IPS-NIHi11 (cell line): Measurements from ENCODE around the gene STING1.
A peak's percentile ranks its signal among the peaks of the same experiment; 100 is the strongest.

Source experiments
- DNase-seq: peaks from one replicate; pipeline ENCODE4 v3.0.0; 2012; ENCODE audit warnings: mixed read lengths, low spot score

The STING1 gene

GRCh38 chr5:139439013-139439903 is 43.3 kb downstream of the STING1 start, which contains the start of gene DNAJC18:
DNAJC18 (minus strand) TSS chr5:139439525; CDS start chr5:139439445, 80 bp downstream.
- peak; percentile 100 for DNase-seq

DNA sequence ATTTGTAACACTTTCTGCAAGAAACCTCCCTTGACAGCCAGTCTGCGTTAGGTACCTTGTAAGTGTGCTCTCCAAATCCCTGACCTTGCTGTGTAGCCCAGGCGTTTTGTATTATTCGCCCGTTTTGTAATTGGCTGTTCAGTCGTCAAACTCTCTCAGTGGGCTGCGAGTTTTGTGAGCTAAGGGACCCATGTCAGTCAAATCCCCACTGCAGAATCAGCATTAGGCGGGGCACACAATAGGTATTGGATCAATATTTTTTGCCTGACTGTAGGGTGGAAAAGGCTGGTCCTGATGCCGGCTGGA is 43.9 kb downstream of the STING1 start:
- no peak for DNase-seq

GRCh38 chr5:139435676-139436075 is 46.9 kb downstream of the STING1 start:
- DNase-seq, result no peak

DNA sequence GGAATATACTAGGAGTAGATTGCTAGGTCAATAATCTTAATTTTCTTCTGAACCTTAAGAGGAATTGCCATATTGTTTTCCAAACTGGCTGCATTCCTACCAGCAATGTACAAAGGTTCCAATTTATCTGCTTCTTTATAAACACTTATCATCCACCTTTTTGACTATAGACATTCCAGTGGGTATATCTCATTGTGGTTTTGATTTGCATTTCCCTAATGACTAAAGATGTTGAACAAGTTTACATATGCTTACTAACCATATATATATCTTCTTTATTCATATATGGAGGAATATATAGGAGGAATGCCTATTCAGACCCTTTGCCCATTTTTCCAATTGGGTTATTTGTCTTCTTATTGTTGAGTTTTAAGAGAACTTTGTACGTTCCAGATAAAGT is 50.9 kb downstream of the STING1 start:
- DNase-seq, result no peak

GRCh38 chr5:139430015-139430414 is 52.5 kb downstream of the STING1 start:
- no peak for DNase-seq

DNA sequence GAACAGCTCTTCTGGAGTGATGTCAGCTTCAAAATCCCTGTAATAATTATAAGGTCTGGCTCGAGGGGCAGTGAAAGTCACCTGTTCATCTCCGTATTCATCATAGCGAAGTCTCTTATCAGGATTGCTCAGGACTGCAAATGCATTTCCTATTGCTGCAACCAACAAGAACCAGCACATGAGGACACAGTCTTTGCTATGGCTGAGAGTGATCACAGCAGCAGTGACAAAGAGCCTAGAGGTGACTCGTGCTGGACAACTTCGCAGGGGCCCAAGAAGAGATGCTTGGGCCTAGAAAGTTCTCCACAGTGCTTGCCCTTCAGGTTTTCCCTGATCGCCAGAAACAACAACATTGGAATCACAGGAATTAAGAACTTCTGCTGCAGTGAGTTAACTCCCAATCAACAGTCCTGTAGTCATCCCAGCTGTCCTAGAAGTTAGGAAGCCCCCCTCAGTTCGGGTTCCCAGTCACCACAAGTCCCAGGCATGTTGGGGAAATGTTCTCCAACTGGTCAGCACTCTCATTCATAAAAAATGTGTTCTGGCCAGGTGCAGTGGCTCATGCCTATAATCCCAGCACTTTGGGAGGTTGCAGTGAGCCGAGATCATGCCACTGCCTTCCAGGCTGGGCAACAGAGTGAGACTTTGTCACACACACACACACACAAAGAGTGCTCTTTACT is 56.2 kb downstream of the STING1 start:
- DNase-seq, result no peak
